GM21825 (cell line): ENCODE data around the gene CCL3.
"Not testable (repeated sequence)": the region's sequence is repeated elsewhere in the genome, so short reads cannot be mapped to it uniquely, and the experiment has no call there.

Source experiments
- ATAC-seq: cut with Tn5 transposase; IDR thresholded peaks from one replicate; pipeline ENCODE4 v1.9.1; 2021; ENCODE audit warnings: mild to moderate bottlenecking, moderate library complexity; ENCODE audit not compliant: unreplicated experiment

The CCL3 gene

DNA sequence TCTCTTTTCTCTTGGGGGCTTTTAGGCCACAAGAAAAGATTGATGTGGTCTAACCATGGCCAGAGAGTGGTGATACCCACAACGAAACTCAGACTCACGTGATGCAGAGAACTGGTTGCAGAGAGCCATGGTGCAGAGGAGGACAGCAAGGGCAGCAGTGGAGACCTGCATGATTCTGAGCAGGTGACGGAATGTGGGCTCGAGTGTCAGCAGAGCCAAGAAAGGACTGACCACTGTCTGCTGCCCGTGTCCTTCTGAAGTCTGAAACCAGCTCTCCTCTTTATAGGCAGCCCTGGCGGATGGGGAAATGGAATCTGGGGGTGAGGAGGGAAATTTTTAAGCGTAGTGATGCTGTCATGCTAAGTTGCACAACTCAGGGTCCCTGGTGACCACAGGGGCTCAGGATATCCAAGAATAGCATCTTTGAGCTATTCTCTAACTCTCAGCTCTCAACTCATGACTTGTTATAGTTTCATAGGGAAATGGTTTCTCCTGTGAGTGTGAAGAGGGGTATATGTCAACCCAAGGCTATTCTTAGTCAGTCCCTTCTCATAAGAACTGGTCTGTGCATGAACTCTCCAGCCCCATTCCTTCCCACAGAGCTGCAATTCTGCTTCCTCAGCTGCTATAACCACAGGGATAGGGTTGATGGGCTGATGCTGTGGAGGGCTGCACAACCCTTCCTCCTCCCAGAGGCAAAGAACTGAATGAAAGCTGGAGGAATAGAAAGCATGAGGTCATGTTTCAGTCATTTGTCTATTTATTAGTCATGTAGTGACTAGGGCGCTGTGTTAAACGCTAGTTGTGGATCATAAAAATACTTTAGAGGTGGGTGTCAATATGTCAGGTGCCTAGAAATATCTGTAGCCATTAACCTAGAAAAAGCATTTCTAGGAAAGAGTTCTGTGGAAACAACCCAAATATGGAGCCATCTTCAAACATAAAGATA is at the start of gene CCL3:
TSS of gene CCL3 (minus strand) at position 256 of the 949 bp plus-strand sequence. CDS start at position 171, 85 bp downstream.
- peak; percentile 61 for ATAC-seq

- no peak for ATAC-seq
Observed at GRCh38 chr17:36136439-36136838, 46.5 kb upstream of the CCL3 start.

DNA sequence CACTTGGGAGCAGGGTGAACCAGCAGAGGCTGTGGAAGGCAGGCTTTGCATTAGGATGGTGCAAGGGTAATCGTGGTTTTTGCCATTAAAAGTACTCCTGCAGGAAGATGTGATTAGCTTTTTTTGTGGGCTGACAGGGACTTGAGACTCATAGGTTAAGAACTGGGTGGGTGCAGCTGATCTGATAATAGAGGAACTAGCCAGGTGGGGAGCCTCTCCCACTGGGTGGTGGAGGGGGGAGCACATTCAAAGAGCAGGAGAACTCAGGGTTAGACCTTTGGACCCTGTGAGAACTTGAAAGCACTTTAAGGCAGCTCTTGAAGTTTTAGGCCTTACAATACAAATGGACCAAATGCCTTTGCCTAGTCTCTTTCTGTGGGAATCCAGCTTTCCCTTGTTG is 46.1 kb upstream of the CCL3 start:
- no peak for ATAC-seq

DNA sequence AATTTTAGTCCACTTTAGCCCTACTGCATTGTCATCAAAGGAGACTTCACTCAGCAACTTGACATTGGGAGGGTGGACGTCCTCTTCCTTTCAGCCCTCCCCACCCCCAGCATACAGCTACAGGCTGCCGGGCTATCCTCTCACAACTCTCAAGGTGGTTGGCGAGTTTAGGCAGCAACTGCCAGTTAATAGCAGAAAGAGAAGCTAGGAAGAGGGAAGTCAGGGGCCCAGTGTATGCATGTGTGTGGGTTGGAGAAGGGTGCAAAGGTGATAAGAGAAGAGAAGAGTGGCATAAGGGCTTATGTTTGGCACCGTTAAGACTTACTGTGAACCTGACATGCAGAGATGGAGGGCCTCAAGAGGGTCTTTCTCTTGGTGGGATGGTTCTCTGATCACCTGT is 45.5 kb upstream of the CCL3 start:
- no peak for ATAC-seq

DNA sequence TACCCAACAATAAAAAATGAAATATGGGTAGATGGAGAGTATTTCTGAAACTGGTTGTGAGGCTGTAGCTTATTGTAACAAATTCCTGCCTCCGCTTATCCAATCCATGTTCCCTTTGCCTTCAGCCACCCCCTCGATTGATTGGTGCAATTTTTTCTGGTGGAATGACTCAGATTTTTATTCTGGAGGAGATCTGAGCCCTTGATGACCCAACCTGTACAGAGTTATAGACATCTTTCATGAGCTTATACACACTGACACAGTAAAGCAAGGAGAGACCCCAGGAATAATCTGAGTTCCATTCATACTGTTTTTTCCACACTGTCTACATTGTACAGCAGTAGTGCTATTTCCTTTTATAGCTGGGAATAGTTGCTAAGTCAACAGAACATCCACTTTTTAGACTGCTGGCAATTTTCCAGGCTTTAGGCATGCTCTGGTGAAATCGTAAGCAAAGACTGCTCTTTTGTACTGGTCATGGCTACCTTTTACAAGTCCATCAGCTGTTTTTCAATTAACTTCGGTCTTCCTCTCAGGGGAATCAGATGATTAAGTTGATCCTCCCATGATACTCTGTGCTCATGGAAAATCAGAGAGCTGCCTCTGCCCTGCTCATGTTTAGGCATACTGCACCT is 43.8 kb upstream of the CCL3 start:
- no peak for ATAC-seq

- no peak for ATAC-seq
Observed at GRCh38 chr17:36132421-36132831, 42.5 kb upstream of the CCL3 start.

- ATAC-seq = no peak
Observed at GRCh38 chr17:36131931-36132330, 42.0 kb upstream of the CCL3 start.

DNA sequence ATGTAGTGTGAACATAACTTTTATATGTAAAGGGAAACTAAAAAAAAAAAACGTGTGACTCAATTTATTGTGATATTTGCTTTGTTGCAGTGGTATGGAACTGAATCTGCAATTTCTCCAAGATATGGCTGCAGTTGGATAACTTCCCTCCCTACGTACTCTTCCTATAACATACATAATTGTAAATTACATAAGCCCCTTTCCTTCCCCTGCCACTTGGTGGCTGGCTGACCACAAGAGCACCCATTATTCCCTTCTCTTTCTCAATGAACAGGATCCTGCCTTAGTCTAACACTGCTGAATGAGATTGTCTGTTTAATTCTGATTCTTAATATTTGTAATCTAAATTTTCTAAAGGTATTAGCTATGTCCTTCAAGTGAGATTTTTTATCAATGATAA is 41.5 kb upstream of the CCL3 start:
- ATAC-seq = no peak

- ATAC-seq = no peak
Observed at GRCh38 chr17:36130346-36130745, 40.4 kb upstream of the CCL3 start.

DNA sequence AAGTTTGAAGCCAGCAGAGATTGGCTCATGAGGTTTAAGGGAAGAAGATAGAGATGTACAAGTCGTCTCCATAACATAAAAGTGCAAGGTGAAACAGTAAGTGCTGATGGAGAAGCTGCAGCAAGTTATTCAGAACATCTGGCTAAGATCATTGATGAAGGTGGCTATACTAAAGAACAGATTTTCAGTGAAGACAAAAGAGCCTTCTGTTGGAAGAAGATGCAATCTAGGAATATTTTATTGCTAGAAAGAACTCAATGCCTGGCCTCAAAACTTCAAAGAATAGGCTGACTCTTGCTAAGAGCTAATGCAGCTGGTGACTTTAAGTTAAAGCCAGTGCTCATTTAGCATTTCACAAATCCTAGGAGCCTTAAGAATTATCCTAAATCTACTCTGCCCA is 39.7 kb upstream of the CCL3 start:
- no peak for ATAC-seq

DNA sequence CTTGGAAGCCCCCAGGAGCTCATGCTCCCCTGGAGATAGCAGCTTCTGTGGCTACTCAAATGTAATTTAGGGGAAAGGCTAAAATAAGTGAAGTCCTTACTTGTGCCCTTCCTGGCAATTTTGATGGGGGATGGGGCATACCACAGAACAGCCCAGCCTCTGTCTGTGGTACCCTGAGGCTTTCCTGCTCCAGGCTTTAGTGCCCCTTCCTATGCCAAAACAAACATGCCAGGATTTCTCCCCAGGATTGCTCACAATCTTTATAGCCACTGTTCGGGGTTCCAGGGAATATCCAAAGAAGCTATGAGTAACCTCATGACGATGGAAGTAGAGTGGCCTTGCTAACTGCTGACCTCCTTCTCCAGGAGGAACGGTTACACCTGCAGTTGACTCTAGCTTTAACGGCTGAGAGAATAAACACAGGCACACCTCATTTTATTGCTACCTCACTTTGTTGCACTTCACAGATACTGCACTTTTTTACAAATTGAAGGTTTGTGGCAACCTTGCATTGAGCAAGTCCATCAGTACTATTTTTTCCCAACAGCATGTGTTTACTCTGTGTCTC is 38.6 kb upstream of the CCL3 start:
- ATAC-seq = no peak

GRCh38 chr17:36127911-36128310 is 38.0 kb upstream of the CCL3 start:
- ATAC-seq = no peak

DNA sequence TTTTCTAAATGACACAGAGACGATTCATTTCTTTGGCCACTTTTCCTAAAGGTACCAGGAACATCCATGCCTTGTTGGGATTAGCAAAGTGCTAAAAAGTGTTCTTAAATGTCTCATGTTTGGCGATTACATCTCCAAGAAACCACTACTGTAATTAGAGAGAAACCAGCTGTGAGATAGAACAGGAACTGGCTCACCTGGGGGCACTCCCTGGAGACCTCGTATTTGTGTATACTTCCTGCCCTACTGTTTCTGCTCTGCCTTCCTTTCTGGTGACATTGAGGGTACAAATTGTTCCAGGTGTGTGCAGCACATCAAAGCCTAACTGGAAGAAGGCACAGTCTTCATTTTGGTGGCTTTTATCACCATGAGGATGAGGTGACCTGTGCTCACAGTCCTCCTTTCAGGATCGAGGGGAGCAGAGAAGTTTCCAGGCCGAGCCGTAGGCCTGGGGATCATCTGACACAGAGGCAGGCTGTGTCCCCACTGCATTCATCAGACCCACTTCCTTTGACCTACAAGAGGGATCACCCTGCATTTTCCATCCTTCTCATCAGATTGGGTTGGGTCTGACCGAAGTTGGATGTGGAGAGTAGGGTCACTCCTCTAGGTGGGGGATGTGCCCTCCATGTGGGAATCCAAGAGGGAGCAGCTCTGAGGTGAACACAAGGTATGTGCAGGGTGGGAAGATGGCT is 37.4 kb upstream of the CCL3 start:
- peak; percentile 43 for ATAC-seq

DNA sequence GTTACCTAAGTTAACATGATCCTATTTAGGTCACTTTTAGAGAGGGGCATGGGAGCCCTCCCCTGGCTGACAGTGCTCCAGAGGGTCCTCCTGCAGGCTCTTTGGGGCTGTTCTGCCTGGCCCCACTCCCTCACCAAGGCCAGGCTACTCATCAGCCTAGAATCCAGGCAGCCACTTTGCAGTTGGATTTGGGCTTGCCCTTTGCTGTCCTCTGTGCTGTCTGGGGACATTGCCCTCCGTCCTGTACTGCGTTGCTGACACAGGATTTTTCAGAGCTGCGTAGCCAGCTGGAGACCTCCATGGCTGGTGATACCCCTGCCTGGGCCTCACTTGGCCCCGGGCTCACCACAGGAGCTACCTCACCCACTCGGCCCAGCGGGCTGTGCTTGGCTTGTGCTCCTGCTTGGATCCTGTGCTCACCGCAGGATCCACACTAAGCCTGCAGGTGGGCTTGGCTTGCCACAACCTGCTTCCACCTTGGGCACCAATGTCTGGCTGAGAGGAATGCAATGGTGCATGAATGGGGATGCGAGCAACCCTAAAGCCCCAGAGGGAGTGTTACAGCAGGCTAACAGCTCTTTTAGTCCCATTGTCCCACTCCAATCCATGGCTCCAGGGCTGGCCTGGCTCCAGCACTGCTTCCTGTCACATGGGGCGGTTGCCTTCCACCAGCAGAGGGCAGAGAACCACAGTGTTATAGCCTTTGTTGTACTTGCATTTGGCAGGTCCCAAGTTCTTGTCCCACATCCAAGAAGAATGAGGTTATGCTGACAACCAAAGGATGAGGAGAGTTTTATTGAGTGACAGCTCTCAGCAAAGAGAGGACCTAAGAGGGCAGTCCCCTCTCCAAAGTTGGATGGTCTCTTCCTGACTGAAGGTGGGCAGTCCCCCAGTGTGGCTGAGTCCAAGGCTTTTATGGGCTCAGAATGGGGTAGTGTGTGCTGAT is 35.2 kb upstream of the CCL3 start:
- no peak for ATAC-seq

DNA sequence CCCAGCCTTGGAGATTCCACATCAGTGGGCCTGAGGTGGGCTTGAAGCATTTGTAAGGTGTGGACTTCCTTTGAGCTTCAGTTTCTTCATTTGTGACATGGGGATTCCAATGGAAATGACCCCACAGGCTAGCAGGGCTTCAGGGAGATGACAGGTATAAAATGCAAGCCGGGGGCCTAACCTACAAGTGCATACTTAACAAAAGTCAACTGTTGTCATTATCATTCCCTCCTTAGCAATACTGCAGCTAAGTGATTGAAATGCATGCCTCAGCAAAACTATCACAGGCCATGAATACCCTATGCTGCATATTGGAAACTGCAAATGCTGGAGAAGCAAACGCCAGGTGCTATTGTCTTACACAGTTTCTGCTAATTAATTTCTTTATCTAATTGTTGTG is 33.5 kb upstream of the CCL3 start:
- ATAC-seq = no peak

GRCh38 chr17:36121099-36121498 is 31.2 kb upstream of the CCL3 start:
- ATAC-seq = not testable (repeated sequence)

- ATAC-seq = no peak
Observed at GRCh38 chr17:36120221-36120620, 30.3 kb upstream of the CCL3 start.

DNA sequence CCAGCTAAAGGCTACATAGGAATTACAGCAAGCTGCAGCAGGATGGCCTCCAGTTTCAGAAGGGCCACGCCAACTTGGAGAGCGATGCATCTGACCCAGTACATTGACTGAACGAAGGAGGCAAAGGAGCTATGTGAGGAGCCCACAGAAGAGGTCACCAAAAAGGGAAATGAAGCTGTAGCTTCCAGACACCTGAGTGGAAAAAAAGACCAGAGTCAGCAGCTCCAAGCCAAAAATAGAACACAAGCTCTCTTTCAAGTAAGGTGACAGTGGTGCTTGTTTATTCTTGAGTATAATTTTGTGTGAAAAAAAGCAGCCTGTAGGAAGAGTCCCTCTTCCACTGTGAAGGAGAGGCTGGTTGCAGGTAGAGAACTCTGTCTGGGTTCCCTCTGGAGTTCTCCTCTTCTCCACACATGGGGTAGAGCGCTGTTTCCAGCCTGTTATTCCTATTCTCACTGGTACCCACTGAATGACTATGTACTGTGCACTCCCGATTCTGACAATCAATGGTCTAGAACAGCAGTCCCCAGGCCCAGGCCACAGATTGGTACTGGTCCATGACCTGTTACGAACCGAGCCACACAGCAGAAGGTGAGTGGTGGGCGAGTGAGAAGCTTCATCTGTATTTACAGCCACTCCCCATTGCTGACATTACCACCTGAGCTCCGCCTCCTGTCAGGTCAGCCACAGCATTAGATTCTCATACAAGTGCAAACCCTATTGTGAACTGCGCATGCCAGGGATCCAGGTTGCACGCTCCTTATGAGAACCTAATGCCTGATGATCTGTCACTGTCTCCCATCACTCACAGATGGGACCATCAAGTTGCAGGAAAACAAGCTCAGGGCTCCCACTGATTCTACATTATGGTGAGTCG is 28.8 kb upstream of the CCL3 start:
- ATAC-seq = no peak
